HK-2 (cell line): ENCODE measurements around the gene ASB1.
"Not testable (repeated sequence)": the region's sequence is repeated elsewhere in the genome, so short reads cannot be mapped to it uniquely, and the experiment has no call there.

Source experiments
- DNase-seq: peaks from one replicate; pipeline ENCODE4 v3.0.0-alpha.2; 2018; ENCODE audit not compliant: unreplicated experiment

Gene ASB1

GRCh38 chr2:238403632-238404405, 22.9 kb upstream of the ASB1 start:
- no peak for DNase-seq

DNA sequence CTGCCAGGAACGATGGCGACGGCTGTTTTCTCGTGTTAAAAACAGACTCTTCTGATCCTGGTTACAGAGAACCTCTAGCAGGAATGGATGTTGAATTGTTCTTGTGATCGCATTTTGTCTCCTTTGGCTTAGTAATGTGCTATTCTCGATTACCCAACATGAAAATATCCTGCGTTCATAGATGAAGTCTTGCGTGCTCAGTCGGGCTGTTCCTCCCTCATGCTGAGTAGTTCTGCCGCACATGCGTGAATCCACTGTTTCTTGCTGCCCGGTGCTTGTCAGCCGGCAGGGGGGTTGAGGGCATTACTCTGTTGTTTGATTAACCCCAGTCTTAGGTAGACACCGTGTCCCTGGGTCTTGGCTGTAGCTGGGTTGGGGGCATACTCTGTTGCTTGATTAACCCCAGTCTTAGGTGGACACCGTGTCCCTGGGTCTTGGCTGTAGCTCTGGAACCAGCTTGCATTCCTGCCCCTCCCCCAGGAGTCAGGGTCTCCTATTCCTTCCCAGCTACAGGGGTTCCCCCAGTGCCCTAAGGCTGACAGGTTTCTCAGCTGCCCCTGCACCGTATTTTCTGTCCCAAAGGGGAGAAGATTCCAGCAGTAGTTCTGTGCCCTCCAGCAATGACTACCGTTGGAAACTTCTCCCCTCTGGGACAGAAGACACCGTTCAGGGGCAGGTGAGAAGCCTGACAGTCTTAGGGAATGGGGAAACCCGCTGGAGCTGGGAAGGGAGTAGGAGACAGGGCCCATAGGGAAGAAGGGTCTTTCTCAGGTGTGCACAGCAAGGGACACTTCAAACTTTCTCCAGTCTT, 22.1 kb upstream of the ASB1 start:
- no peak for DNase-seq

- not testable (repeated sequence) for DNase-seq
These were observed 21.5 kb upstream of the ASB1 start for GRCh38 chr2:238405217-238405555.

DNA sequence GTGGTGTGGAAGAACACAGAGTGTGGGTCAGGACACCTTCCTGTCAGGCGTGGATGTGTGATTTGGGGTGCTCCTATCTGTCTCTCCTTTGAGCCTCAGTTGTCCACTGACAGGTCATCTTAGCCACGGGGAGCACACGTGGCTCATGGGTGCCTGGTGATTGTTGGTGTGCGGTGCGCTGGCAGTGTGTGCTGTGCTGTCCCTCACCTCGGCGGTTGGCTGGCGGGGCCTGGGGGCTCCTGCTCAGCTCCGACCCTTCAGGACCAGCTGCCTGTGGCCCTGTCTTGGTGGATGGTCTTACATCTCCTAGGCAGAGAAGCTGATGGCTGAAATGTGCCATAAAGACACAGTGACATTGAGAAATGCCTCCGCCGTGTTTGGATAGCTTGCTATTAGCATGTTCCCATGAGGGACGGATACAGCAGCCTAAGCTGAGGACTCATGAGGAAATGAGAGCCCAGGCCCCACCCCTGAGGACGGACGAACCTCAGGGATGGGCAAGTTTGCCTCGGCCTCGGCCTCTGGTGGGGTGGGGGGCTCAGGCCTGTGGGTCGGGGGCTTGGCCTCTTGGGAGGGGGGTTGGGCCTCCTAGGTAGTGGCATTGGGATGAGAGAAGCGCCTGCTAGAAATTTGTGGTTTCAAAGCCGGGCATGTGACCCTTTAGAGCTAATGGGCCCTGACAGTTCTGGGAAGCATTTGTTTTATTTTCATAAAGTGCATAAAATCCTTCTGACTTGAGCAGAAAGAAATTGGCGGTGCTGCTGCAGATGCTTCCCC, 20.3 kb upstream of the ASB1 start:
- DNase-seq, result no peak

- no peak for DNase-seq
These were observed 19.8 kb upstream of the ASB1 start for GRCh38 chr2:238406998-238407285.

- DNase-seq, result no peak
These were observed 19.2 kb upstream of the ASB1 start for GRCh38 chr2:238407566-238407965.

DNA sequence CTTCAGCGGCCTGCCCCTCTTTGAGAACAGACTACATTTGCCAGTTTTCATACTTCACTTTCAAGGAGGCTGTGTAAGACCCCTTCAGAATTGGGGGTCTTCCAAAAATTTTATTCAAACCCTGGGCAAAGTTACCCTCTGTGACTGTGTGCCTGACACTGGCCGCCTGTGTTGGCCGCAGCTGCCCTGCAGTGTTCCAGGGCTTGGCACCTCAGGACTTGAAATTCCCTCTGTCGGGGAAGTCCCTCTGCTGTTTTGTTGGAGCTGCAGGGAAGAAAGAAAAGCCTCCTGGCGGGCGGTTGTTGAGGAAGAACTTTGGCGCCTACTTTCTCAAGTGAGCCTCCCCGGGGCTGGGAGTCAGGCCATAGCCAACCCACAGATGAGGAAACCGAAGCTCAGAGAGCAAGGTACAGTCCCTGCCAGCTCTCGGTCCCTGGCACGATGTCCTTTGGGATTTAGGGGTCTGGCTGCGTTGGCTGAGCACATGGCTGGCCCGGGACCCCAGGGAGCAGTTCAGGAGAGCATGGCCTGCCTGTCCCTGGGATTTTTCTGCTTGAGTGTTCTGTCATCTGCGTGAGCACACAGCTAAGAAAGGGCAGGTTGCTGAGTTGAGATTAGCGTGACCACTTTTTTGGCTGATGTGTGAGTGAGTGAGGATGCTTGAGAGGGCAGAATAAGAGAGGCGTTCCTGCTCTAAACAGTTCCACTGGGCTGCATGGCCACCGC, 17.9 kb upstream of the ASB1 start:
- no peak for DNase-seq

DNA sequence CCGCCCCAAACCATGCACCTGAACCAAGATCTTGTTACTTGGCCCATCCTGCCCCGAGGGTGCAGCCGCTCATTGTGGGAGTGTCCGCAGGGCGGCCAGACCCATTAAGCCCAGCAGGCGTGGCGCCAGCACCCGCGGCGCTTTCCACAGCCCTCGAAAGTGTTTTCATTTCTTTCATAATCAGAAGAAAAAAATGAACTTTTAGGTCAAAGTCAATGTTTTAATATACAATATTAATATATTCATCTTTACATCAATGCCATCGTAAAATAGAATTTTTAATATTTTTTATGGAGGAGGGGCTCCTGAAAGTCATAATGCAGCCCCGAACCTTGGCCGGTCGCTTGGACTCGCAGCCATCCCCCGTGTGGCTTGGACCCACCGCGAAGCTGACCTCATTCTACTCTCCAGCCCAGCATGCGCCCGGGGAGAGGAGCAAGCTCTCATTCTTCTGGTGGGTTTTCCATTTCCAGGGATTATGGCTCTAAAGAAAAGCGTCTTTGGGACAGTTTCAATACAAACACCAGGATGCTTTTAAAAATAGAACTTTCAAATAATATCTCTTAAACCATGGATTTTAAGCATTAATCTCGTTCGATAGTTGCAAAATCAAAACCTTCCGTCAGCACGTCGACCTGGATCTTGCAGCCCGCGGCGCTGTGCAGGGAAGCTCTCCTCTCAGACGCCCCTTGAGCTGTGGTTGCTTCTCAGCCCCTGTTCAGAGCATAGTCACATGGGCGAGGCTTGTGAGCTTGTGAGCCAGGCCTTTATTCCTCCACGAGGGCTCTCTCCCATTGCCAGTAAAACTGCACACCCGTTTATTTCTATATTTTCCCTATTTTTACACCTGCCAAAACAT, 17.2 kb upstream of the ASB1 start:
- DNase-seq, result no peak

GRCh38 chr2:238412067-238412767, 14.5 kb upstream of the ASB1 start:
- DNase-seq, result no peak

- no peak for DNase-seq
These were observed 13.4 kb upstream of the ASB1 start for GRCh38 chr2:238413368-238413767.

- no peak for DNase-seq
These were observed 11.5 kb upstream of the ASB1 start for GRCh38 chr2:238415036-238415764.

GRCh38 chr2:238415893-238416292, 10.8 kb upstream of the ASB1 start:
- no peak for DNase-seq

DNA sequence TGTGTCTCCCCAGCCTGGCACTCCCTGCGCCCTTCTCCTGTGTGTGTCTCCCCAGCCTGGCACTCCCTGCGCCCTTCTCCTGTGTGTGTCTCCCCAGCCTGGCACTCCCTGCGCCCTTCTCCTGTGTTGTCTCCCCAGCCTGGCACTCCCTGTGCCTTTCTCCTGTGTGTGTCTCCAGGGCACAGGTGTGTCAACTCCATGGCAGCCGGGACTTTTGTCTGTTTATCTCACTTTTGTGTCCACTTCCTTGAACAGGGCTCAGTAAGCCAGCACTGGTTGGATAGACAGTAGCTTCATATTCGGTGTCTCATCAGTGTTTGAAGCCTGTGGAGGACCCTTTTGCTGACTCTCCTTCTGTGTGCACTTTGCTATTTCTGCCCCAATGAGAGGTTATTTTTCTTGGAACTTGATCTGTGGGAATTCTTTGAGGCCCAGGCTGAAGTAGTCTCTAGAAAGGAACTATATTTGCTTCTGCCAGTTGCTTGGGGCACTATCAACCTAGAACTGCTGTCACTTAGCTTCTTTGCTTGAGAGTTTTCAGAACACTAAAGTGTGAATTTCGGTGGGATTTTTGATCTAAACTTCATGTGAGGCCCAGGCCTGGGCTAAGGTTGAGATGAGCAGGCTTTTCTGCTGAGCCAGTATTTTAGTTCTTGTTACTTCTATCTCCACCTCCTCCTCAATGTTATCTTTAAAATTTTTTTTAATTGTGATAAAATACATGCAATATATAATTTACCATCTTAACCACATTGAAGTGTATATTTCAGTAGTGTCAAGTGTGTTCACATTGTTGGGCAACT, 8.3 kb upstream of the ASB1 start:
- DNase-seq, result no peak

DNA sequence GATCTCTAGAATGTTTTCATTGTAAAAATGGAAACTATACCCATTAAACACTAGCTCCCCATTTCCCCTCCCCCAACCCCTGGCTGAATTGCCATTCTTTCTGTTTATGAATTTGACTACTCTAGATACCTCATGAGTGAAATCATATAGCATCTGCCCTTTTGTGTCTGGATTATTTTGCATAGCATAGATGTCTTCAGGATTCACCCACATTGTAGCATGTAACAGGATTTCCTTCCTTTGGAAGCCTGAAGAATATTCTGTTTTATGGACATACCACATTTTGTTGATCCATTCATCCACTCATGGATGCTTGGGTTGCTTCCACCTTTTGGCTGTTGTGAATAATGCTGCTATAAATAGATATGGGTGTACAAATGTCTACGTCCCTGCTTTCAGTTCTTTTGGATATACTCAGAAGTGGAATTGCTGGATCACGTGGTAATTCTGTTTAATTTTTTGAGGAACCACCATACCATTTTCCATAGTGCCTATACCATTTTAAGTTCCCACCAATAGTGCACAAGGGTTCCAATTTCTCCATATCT, 7.7 kb upstream of the ASB1 start:
- DNase-seq, result no peak

DNA sequence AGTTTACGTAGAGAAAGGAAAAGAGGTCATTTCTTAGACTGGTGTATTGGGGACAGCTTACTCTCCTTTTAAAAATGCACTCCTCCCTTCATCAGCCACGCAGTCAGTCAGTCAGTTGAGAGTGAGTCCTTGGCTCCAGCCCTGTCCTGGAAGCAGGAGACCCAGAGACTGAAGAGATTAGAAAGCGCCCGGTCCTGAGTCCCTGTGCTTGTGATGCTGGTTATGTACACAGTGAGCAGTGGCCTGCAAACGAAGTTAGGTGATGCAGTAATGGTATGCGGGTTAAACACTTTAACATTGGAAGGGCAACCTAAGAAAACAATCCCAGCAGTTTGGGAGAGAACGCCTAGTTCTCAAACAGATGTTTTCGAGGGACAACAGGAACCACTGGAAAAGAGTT, 6.3 kb upstream of the ASB1 start:
- DNase-seq, result no peak

DNA sequence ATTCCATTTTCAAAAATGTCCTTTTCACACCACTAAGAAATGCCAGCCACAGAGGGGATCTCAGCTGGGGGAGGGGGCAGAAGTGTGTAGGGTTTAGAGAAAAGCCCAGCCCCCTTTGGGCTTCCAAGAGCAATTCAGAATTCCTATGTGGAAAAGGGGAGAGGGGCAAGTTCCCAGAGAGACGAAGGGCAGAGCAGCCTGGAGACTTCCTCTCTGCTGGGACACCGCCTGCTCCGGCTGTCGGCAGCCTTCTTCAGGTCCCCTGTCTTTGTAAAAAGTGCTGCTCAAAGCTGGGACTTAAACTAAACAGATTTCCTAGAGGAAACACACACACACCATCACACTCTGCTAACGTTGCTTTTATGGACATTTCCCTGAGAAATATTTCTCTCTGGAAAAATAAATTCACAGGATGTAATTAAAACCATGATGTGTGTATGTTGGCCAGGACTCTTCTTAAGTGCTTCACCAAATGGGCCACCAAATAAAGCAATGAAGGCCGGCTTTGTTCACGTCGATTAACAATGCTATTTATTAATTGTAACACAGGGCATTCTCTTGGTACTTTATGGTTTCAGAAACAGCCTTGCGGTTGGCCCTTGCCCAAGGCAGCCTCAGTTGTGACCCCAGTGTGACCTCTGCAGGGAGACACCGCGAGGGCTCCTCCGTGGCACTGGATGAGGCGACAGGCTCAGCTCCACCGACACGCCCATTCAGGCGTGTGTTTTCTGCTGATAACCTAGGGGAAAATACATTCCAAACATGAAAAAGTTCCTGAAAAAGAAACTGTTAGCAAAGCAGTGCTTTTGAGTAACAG, 5.6 kb upstream of the ASB1 start:
- no peak for DNase-seq

DNA sequence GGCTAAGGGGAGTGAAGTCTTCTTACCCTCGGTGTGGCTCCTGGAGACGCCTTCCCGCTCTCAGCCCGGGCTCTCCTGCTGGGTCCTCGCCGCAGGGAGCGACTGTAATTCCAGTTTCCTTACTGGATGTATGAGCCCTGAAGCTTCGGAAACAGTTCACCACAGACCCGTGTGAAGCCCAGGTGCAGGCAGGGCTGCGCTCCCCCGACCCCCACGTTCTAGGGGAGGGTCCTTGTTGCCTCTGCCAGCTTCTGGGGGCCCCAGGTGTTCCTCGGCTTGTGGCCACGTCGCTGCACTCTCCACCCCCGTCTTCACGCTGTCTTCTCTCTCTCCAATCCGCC, 5.1 kb upstream of the ASB1 start:
- DNase-seq, result no peak

DNA sequence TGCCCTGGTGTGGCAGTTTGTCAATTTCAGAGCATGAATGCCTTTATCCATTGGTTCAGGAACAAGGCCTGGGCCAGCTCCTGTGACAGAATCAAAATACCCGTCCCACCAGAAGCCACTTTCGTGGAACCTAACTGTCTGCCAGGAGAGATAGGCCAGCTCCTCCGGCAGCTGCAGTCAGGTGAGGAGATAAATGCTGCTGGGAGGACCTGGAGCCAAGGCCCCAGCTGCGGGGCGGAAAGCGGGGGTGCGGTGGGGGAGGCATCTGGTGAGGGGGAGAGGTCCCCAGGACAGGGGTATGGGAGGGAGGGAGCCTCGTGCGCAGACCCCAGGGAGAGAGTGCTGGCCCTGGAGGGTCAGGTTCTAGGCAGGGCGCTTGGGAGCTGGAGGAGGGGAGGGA, 4.4 kb upstream of the ASB1 start:
- DNase-seq, result no peak
